Raji (cell line): ENCODE results near the gene MYOF.

ENCODE experiments used
- POLR2A ChIP-seq: IDR thresholded peaks from 2 replicates; pipeline ENCODE4 v1.6.1; 2011; ENCODE audit warnings: low read depth, low read length, control low read depth; ENCODE audit not compliant: insufficient read depth

The MYOF gene

GRCh38 chr10:93464776-93465388 lies 17.3 kb downstream of the MYOF start:
- no peak for TF ChIP-seq POLR2A

GRCh38 chr10:93463723-93464476 lies 18.2 kb downstream of the MYOF start:
- TF ChIP-seq POLR2A, result no peak

- no peak for TF ChIP-seq POLR2A
Measured at GRCh38 chr10:93462881-93463280, 19.3 kb downstream of the MYOF start.

- TF ChIP-seq POLR2A, result no peak
Measured at GRCh38 chr10:93462371-93462770, 19.8 kb downstream of the MYOF start.

- TF ChIP-seq POLR2A, result no peak
Measured at GRCh38 chr10:93461807-93462178, 20.3 kb downstream of the MYOF start.

GRCh38 chr10:93461109-93461806 lies 20.9 kb downstream of the MYOF start:
- no peak for TF ChIP-seq POLR2A

- no peak for TF ChIP-seq POLR2A
Measured at GRCh38 chr10:93459466-93459865, 22.7 kb downstream of the MYOF start.

- TF ChIP-seq POLR2A, result no peak
Measured at GRCh38 chr10:93458821-93459257, 23.3 kb downstream of the MYOF start.

GRCh38 chr10:93457511-93457910 lies 24.6 kb downstream of the MYOF start:
- TF ChIP-seq POLR2A, result no peak

- no peak for TF ChIP-seq POLR2A
Measured at GRCh38 chr10:93456480-93456879, 25.7 kb downstream of the MYOF start.

GRCh38 chr10:93454736-93455135 lies 27.4 kb downstream of the MYOF start:
- no peak for TF ChIP-seq POLR2A

- no peak for TF ChIP-seq POLR2A
Measured at GRCh38 chr10:93454146-93454545, 28.0 kb downstream of the MYOF start.

GRCh38 chr10:93452143-93452542 lies 30.0 kb downstream of the MYOF start:
- no peak for TF ChIP-seq POLR2A

- no peak for TF ChIP-seq POLR2A
Measured at GRCh38 chr10:93451244-93451947, 30.7 kb downstream of the MYOF start.

GRCh38 chr10:93447970-93448369 lies 34.2 kb downstream of the MYOF start:
- no peak for TF ChIP-seq POLR2A
